ENCODE data around the gene ZNF622.

DNA sequence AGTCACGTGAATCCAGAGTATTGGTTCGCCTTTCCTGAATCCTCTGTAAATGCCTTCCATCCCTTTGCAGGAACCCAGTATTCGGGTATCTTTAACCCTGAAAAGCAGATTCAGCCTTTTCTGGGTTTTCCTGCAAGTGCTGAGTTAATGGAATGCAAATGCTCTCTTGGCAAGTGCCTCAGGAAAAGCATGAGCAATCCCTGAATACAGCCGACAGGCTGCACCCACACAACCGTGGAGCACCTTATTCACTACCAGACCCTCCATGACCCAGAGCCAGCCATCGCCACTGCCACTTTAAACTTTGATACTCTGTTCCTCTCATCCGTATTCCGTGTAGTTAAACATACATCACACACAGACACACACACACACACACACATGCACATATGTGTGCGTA is 54.4 kb downstream of the ZNF622 start:
- TF ChIP-seq, protein P1, sequence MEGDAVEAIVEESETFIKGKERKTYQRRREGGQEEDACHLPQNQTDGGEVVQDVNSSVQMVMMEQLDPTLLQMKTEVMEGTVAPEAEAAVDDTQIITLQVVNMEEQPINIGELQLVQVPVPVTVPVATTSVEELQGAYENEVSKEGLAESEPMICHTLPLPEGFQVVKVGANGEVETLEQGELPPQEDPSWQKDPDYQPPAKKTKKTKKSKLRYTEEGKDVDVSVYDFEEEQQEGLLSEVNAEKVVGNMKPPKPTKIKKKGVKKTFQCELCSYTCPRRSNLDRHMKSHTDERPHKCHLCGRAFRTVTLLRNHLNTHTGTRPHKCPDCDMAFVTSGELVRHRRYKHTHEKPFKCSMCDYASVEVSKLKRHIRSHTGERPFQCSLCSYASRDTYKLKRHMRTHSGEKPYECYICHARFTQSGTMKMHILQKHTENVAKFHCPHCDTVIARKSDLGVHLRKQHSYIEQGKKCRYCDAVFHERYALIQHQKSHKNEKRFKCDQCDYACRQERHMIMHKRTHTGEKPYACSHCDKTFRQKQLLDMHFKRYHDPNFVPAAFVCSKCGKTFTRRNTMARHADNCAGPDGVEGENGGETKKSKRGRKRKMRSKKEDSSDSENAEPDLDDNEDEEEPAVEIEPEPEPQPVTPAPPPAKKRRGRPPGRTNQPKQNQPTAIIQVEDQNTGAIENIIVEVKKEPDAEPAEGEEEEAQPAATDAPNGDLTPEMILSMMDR (IDR thresholded peaks at IDR 0.05 in 8 of 11, conservative IDR thresholded peaks at IDR 0.05 in 3 of 11) = no peak
- TF ChIP-seq POLR2AphosphoS5 (IDR thresholded peaks at IDR 0.05) = no peak

All from spleen (tissue), 7 donors.